Measurements from ENCODE around the gene NBDY. TPM values are rescaled to one million over a fixed set of nuclear protein-coding genes. Genes with fewer than 3 reads are reported as not detected.

The NBDY gene
- polyA plus RNA-seq, 2 of the 4 experiments (the other 2 are of a cell fraction) = 48.0 to 64.8 TPM

DNA sequence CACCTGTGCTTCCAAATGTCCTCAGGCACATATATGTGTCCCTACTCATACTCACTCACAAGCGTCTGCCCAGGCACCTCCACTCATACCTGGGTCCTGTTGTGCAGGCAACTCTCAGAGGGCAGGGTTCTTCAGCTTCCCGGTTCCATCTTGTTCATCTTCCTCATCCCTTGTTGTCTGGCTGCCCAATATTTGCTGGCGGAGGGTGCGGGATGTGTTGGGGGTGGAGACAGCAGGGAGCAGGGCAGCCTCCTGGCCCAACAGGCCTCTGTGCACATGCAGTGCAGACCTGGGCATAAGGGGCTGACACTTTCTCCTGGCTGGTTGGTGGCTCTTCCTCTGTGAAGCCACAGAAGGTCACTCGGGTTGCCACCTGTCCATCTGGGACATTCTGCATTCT is 32.1 kb downstream of the NBDY start:
- TF ChIP-seq, protein P1, sequence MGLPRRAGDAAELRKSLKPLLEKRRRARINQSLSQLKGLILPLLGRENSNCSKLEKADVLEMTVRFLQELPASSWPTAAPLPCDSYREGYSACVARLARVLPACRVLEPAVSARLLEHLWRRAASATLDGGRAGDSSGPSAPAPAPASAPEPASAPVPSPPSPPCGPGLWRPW (IDR thresholded peaks at IDR 0.05) = no peak
- TF ChIP-seq PHF8 (IDR thresholded peaks at IDR 0.05; ENCODE audit: borderline replicate concordance, low read depth) (no peak), POLR2AphosphoS2 (conservative IDR thresholded peaks at IDR 0.05; ENCODE audit: low read length) (no peak), SREBF2 (IDR thresholded peaks at IDR 0.05) (no peak), HDAC2 (IDR thresholded peaks at IDR 0.05) (no peak), CBX2 (IDR thresholded peaks at IDR 0.05; ENCODE audit: borderline replicate concordance, low read depth) (no peak), MYC (IDR thresholded peaks at IDR 0.05; ENCODE audit: borderline replicate concordance, low read length) (no peak), EHMT2 (IDR thresholded peaks at IDR 0.05; ENCODE audit: low read depth) (no peak), REST (IDR thresholded peaks at IDR 0.05) (no peak), TFCP2L1 (CRISPR knock-in tag; IDR thresholded peaks at IDR 0.05) (no peak)
- WGBS (ENCODE audit: missing lambda C conversion rate) = 91% methylated on average over 5 of the region's 5 CpGs
- Histone ChIP-seq H3K4me1 (0 out of 3 replicates have a peak, but pooled peaks cover 8% of the 10 kb centered on the region), H3K4me2 (no peak overlapping the region), H3K27ac (no peak overlapping the region), H3K9me3 (no peaks in the 10 kb centered on the region), H3K4me3 (no peak overlapping the region)
- DNase-seq (ENCODE audit: low read depth in 1 of 2, low spot score in 1 of 2) (no peak), ATAC-seq (no peak), FAIRE-seq (no peak)
- ChIA-PET POLR2A (no interaction called here), CTCF (no interaction called here)

- 87% methylated on average over 3 of the region's 3 CpGs for WGBS (ENCODE audit: missing lambda C conversion rate)
- Histone ChIP-seq H3K27ac (no peak overlapping the region), H3K4me1 (0 out of 3 replicates have a peak, but pooled peaks cover 8% of the 10 kb centered on the region), H3K4me2 (no peak overlapping the region), H3K9me3 (no peaks in the 10 kb centered on the region), H3K4me3 (no peak overlapping the region)
- FAIRE-seq = no peak
- TF ChIP-seq ATOH8 (CRISPR knock-in tag; IDR thresholded peaks at IDR 0.05; ENCODE audit: low read depth) = no peak
- ChIA-PET CTCF (interaction anchor here (5.5 kb wide), 1 partner anchor 216 kb away, joined by 28 read pairs; no protein-coding TSS in a partner anchor), POLR2A (no interaction called here)
- DNase-seq (ENCODE audit: low read depth in 1 of 2, low spot score in 1 of 2) = no peak
- no peak for ATAC-seq
Measured at GRCh38 chrX:56762220-56762619, 33.2 kb downstream of the NBDY start.

DNA sequence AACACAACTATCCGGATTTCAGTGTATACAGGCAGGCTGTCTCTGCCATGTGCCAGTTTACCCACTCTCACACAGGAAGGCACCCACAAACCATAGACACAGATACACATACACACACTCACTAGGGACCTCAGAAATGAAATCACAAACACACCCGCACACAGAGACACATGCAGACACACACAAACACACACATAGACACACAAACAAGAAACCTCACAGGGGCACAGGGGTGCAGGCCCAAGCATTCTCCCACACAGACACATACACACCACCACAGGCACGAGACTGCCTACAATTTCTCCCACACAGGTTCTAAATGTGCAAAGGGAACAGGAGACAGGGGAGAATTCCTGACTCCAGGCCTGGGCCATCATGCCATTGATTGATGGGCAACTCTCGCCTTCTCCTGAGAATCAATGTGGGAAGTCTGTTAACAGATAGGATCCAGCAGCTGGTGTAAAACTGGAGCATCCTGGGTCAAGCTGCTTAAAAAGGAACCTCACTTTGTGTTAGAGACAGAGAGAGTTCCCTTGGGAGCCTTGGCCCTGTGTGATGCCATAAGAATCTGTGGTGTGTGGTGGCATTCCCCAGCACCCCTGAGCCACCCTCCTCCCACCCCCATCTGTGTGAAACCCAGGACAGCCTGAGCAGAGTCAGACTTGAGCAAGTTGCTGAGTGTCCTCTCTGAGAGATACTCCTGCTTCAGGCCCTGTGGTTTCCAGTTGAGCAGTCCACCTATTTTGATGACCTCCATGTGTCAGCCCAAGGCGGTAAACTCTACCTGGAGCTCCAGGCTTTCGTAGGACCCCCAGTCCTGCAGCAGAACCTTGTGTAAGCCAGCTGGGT is 33.9 kb downstream of the NBDY start:
- FAIRE-seq (no peak), ATAC-seq (no peak), DNase-seq (ENCODE audit: low read depth in 1 of 2, low spot score in 1 of 2) (no peak)
- 88% methylated on average over 4 of the region's 6 CpGs for WGBS (ENCODE audit: missing lambda C conversion rate)
- ChIA-PET CTCF (interaction anchor here (5.5 kb wide), 1 partner anchor 215 kb away, joined by 28 read pairs; no protein-coding TSS in a partner anchor), POLR2A (no interaction called here)
- TF ChIP-seq MYC (IDR thresholded peaks at IDR 0.05; ENCODE audit: borderline replicate concordance, low read length) (no peak), CBX8 (IDR thresholded peaks at IDR 0.05) (no peak), ZFP36 (IDR thresholded peaks at IDR 0.05; ENCODE audit: borderline replicate concordance, partially characterized antibody) (no peak)
- Histone ChIP-seq H3K4me1 (0 out of 3 replicates have a peak, but pooled peaks cover 8% of the 10 kb centered on the region), H3K27ac (no peak overlapping the region), H3K4me2 (no peak overlapping the region), H3K9me3 (no peaks in the 10 kb centered on the region), H3K4me3 (no peak overlapping the region)
